ENCODE data around the gene PAM. TPM values are rescaled to one million over a fixed set of nuclear protein-coding genes. Genes with fewer than 3 reads are reported as not detected.

Gene PAM
- total and polyA plus RNA-seq, 2 donors (not counting 3 experiments of a cell fraction or from before 2014, with no cell fraction given), result 118 to 176 TPM

GRCh38 chr5:103006921-103007320, 251.8 kb downstream of the PAM start:
- no peak overlapping the region for H2AFZ ChIP-seq (ENCODE audit: low read depth, low read length)
- no peak overlapping the region for H3K9ac ChIP-seq (replicated peaks; ENCODE audit: extremely low read depth, insufficient read depth, low read length)
- no peaks in the 10 kb centered on the region for H3K9me3 ChIP-seq (replicated peaks; ENCODE audit: control insufficient read depth, insufficient read depth, low read length)
- H3K9me1 ChIP-seq (replicated peaks; ENCODE audit: control insufficient read depth, extremely low read depth, insufficient read depth, low read length), result no peaks in the 10 kb centered on the region
- no peaks in the 10 kb centered on the region for H4K20me1 ChIP-seq (replicated peaks; ENCODE audit: control insufficient read depth, extremely low read depth, insufficient read depth, low read length)
- FAIRE-seq (no peak), DNase-seq (ENCODE audit: low read depth, low spot score) (no peak)
- dilution Hi-C loops (cut with MboI; ENCODE audit: extremely low pct_ligation_motif_present, low sequenced_read_pairs) (no loop called here), intact Hi-C loops (cut with micrococcal nuclease) (no loop called here)
- H3K36me3 ChIP-seq (ENCODE audit: control insufficient read depth in 2 of 2, extremely low read depth in 1 of 2, insufficient read depth in 2 of 2, low read length in 2 of 2), result peaks cover 0 to 2% of the 10 kb centered on the region in 2 experiments
- ChIA-PET CTCF (no interaction called here), POLR2A (no interaction called here)
- no peak overlapping the region for H3K4me3 ChIP-seq (replicated peaks in 1 of 3; ENCODE audit: insufficient read depth in 1 of 3, low read depth in 1 of 3, low read length in 3 of 3)
- no peaks in the 10 kb centered on the region for H3K27me3 ChIP-seq (ENCODE audit: control insufficient read depth in 2 of 2, insufficient read depth in 2 of 2, low read length in 2 of 2)
- H3K4me1 ChIP-seq (ENCODE audit: control insufficient read depth, extremely low read depth, insufficient read depth, low read length), result no peaks in the 10 kb centered on the region
- no peaks in the 10 kb centered on the region for H3K79me2 ChIP-seq (ENCODE audit: control insufficient read depth, insufficient read depth, low read length)
- no peak overlapping the region for H3K27ac ChIP-seq (ENCODE audit: insufficient read depth, low read depth, low read length)
- no peak for TF ChIP-seq JUN (IDR thresholded peaks at IDR 0.05; ENCODE audit: borderline replicate concordance, insufficient read depth, insufficient read length, low read depth)
- TF ChIP-seq GATA2 (IDR thresholded peaks at IDR 0.05; ENCODE audit: insufficient read depth, insufficient read length, low read depth, low read length), result no peak
- TF ChIP-seq FOS (IDR thresholded peaks at IDR 0.05; ENCODE audit: borderline replicate concordance, insufficient read depth, low read length), result no peak
- no peak for TF ChIP-seq EZH2 (IDR thresholded peaks at IDR 0.05; ENCODE audit: borderline replicate concordance, low read depth, low read length, severe bottlenecking)
- TF ChIP-seq POLR2AphosphoS5 (IDR thresholded peaks at IDR 0.05; ENCODE audit: insufficient read depth, low read depth, low read length), result no peak
- no peak for TF ChIP-seq POLR2A (IDR thresholded peaks at IDR 0.05; ENCODE audit: low read depth, low read length)
- no peak for TF ChIP-seq CTCF (IDR thresholded peaks at IDR 0.05; ENCODE audit: extremely low read depth in 1 of 2, insufficient read depth in 1 of 2, low read depth in 1 of 2, low read length in 2 of 2)
- no TSS peak for BruUV-seq (replicated peaks)
- H3K4me2 ChIP-seq (ENCODE audit: insufficient read depth, low read length), result no peak overlapping the region
